Measurements from ENCODE around the gene FAM47E. TPM values are rescaled to one million over a fixed set of nuclear protein-coding genes. Genes with fewer than 3 reads are reported as not detected.
A peak's percentile ranks its signal among the peaks of the same experiment; 100 is the strongest.

FAM47E gene
- total and polyA plus RNA-seq, 9 of the 15 experiments (the other 6 are each of a cell fraction or from before 2014, with no cell fraction given) = 3.7 to 15.6 (median 6.4) TPM

GRCh38 chr4:76298227-76298626 lies 46.7 kb downstream of the FAM47E start:
- ATAC-seq (no peak), FAIRE-seq (no peak), DNase-seq (ENCODE audit: extremely low read depth in 1 of 4, low spot score in 3 of 4) (no peak)
- Histone ChIP-seq H3K27ac (ENCODE audit: extremely low read depth, low read depth, low read length) (no peak overlapping the region), H3K9me1 (ENCODE audit: control insufficient read depth, insufficient read depth, low read length) (no peaks in the 10 kb centered on the region), H4K20me1 (replicated peaks; ENCODE audit: control insufficient read depth, insufficient read depth, low read length) (no peaks in the 10 kb centered on the region), H3K4me3 (no peak overlapping the region), H3K4me2 (ENCODE audit: insufficient read depth, low read length) (no peak overlapping the region), H3K79me2 (ENCODE audit: control insufficient read depth, insufficient read depth, low read length) (no peaks in the 10 kb centered on the region), H3K4me1 (replicated peaks in 1 of 2; ENCODE audit: control insufficient read depth in 2 of 2, insufficient read depth in 2 of 2, low read length in 2 of 2) (peaks cover 3 to 44% of the 10 kb centered on the region in 2 experiments; a peak in 4 of 5 replicates), H2AFZ (ENCODE audit: low read depth, low read length) (no peak overlapping the region), H3K9me3 (replicated peaks; ENCODE audit: control insufficient read depth, insufficient read depth, low read depth, low read length) (peaks cover 19% of the 10 kb centered on the region), H3K36me3 (ENCODE audit: control insufficient read depth, insufficient read depth, low read length) (no peaks in the 10 kb centered on the region), H3K27me3 (ENCODE audit: control insufficient read depth in 2 of 2, insufficient read depth in 2 of 2, low read length in 2 of 2) (no peaks in the 10 kb centered on the region), H3K9ac (ENCODE audit: insufficient read depth in 1 of 2, low read depth in 2 of 2, low read length in 2 of 2) (no peak overlapping the region)
- ChIA-PET POLR2A (no interaction called here), CTCF (ENCODE audit: low intra/inter-chr PET ratio) (no interaction called here)
- BruUV-seq (replicated peaks) = no TSS peak
- intact Hi-C loops (cut with micrococcal nuclease) = no loop called here
- TF ChIP-seq PHF21A (IDR thresholded peaks at IDR 0.05; ENCODE audit: borderline replicate concordance, low read depth) (no peak), ZKSCAN8 (CRISPR knock-in tag; IDR thresholded peaks at IDR 0.05) (no peak), CBX1 (IDR thresholded peaks at IDR 0.05; ENCODE audit: low read depth) (no peak), ZNF77 (CRISPR knock-in tag; IDR thresholded peaks at IDR 0.05) (no peak), ATF1 (CRISPR knock-in tag; IDR thresholded peaks at IDR 0.05) (no peak), ATF1 (tag; IDR thresholded peaks at IDR 0.05) (no peak), CBX3 (IDR thresholded peaks at IDR 0.05; ENCODE audit: borderline replicate concordance in 1 of 2, low read length in 2 of 2) (peak in 1 of 2 experiments; percentile 77; a peak in 2 of 3 replicates), MCM3 (IDR thresholded peaks at IDR 0.05) (no peak), EGR1 (conservative IDR thresholded peaks at IDR 0.05) (no peak), NRF1 (conservative IDR thresholded peaks at IDR 0.05 in 1 of 2, IDR thresholded peaks at IDR 0.05 in 1 of 2) (no peak), OTX1 (CRISPR knock-in tag; IDR thresholded peaks at IDR 0.05) (no peak), JUN (IDR thresholded peaks at IDR 0.05; ENCODE audit: borderline replicate concordance, low read depth, low read length) (no peak), JUN (CRISPR knock-in tag; IDR thresholded peaks at IDR 0.05; ENCODE audit: borderline replicate concordance) (no peak), ZNF436 (CRISPR knock-in tag; IDR thresholded peaks at IDR 0.05) (no peak), ILK (tag; IDR thresholded peaks at IDR 0.05; ENCODE audit: borderline replicate concordance, low read depth) (no peak), DNMT1 (IDR thresholded peaks at IDR 0.05) (no peak), ZNF655 (CRISPR knock-in tag; IDR thresholded peaks at IDR 0.05) (no peak), ARNT (IDR thresholded peaks at IDR 0.05) (no peak), ZNF224 (CRISPR knock-in tag; IDR thresholded peaks at IDR 0.05) (no peak), TRIM24 (IDR thresholded peaks at IDR 0.05) (0 out of 4 replicates have a peak, but pooled peaks of 1 of the 2 experiments have one; percentile 20), SETDB1 (IDR thresholded peaks at IDR 0.05; ENCODE audit: low read length) (no peak), ZBTB43 (CRISPR knock-in tag; IDR thresholded peaks at IDR 0.05) (no peak), ZFP1 (CRISPR knock-in tag; IDR thresholded peaks at IDR 0.05) (peak; percentile 89), TRIM28 (IDR thresholded peaks at IDR 0.05) (0 out of 2 replicates have a peak, but pooled peaks have one; percentile 42)
- in situ Hi-C loops (cut with MboI) = no loop called here
